ENCODE data around the gene S100G.
"Not testable (repeated sequence)": the region's sequence is repeated elsewhere in the genome, so short reads cannot be mapped to it uniquely, and the experiment has no call there.

S100G gene

DNA sequence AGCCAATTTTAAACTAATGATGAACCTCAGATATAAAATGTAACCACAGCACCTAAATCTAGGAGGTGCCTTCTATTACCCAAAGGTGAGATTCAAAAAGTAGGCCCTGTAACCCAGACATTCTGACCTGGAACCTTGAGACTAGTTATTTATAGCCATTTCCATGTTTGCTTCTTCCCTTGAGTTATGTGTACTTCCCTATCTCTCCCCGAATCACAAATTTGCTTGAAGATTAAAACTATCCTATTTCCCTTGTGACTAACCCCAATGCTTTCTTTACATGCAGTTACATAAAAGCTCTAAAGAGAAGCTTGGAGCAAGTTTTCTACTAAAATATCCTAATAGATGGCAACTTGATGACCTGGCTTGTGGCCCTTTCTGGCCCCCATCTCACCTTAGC, 32.6 kb upstream of the S100G start:
- no peak overlapping the region for H2AFZ ChIP-seq (ENCODE audit: low read depth, low read length)
- TF ChIP-seq EZH2phosphoT487 (IDR thresholded peaks at IDR 0.05; ENCODE audit: low read depth), result no peak
- no peak for TF ChIP-seq CTCF (IDR thresholded peaks at IDR 0.05; ENCODE audit: low read depth, low read length)
- no peaks in the 10 kb centered on the region for H4K20me1 ChIP-seq (ENCODE audit: insufficient read depth, low read length)
- H3K27ac ChIP-seq (ENCODE audit: low read length), result no peak overlapping the region
- no peaks in the 10 kb centered on the region for H3K27me3 ChIP-seq (ENCODE audit: low read depth, low read length)
- no peaks in the 10 kb centered on the region for H3K36me3 ChIP-seq (replicated peaks; ENCODE audit: low read depth, low read length)
- H3K4me1 ChIP-seq (ENCODE audit: low read length), result no peaks in the 10 kb centered on the region
- H3K9me3 ChIP-seq (ENCODE audit: insufficient read depth, low read length), result no peaks in the 10 kb centered on the region
- H3K9ac ChIP-seq (ENCODE audit: low read length), result no peak overlapping the region
- H3K79me2 ChIP-seq (ENCODE audit: low read length), result no peaks in the 10 kb centered on the region
- no peak overlapping the region for H3K4me3 ChIP-seq (ENCODE audit: low read length)
- no peak overlapping the region for H3K4me2 ChIP-seq (ENCODE audit: low read length)

DNA sequence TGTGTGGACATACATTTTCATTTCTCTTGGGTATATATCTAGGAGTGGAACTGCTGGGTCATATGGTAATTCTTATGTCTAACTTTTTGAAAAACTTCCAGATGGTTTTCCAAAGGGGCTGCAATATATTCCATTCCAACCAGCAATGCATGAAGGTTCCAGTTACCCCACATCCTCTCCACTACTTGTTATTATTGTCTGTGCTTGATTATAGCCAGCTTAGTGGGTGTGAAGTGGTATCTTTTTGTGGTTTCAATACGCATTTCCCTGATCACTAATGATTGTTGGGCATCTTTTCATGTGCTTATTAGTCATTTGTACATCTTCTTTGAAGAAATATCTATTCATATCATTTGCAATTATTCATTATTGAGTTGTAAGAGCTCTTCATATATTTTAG, 31.5 kb upstream of the S100G start:
- Histone ChIP-seq H3K27me3 (ENCODE audit: low read depth, low read length) (no peaks in the 10 kb centered on the region), H3K4me2 (ENCODE audit: low read length) (no peak overlapping the region)

GRCh38 chrX:16619024-16619423, 30.9 kb upstream of the S100G start:
- no peaks in the 10 kb centered on the region for H3K79me2 ChIP-seq (ENCODE audit: low read length)
- H3K36me3 ChIP-seq (replicated peaks; ENCODE audit: low read depth, low read length), result no peaks in the 10 kb centered on the region
- TF ChIP-seq CTCF (IDR thresholded peaks at IDR 0.05; ENCODE audit: low read depth, low read length) (no peak), EZH2phosphoT487 (IDR thresholded peaks at IDR 0.05; ENCODE audit: low read depth) (no peak)
- H3K4me3 ChIP-seq (ENCODE audit: low read length), result no peak overlapping the region
- no peaks in the 10 kb centered on the region for H3K9me3 ChIP-seq (ENCODE audit: insufficient read depth, low read length)
- H3K4me2 ChIP-seq (ENCODE audit: low read length), result no peak overlapping the region
- H4K20me1 ChIP-seq (ENCODE audit: insufficient read depth, low read length), result no peaks in the 10 kb centered on the region
- H3K27ac ChIP-seq (ENCODE audit: low read length), result no peak overlapping the region
- H3K27me3 ChIP-seq (ENCODE audit: low read depth, low read length), result no peaks in the 10 kb centered on the region
- H3K9ac ChIP-seq (ENCODE audit: low read length), result no peak overlapping the region
- no peaks in the 10 kb centered on the region for H3K4me1 ChIP-seq (ENCODE audit: low read length)
- no peak overlapping the region for H2AFZ ChIP-seq (ENCODE audit: low read depth, low read length)

More for the DNA sequence above, 31.5 kb upstream of the S100G start:
- no peak overlapping the region for H3K4me3 ChIP-seq (ENCODE audit: low read length)
- H3K4me1 ChIP-seq (ENCODE audit: low read length), result no peaks in the 10 kb centered on the region
- H4K20me1 ChIP-seq (ENCODE audit: insufficient read depth, low read length), result no peaks in the 10 kb centered on the region
- no peaks in the 10 kb centered on the region for H3K9me3 ChIP-seq (ENCODE audit: insufficient read depth, low read length)
- H3K79me2 ChIP-seq (ENCODE audit: low read length), result no peaks in the 10 kb centered on the region
- TF ChIP-seq CTCF (IDR thresholded peaks at IDR 0.05; ENCODE audit: low read depth, low read length), result no peak
- TF ChIP-seq EZH2phosphoT487 (IDR thresholded peaks at IDR 0.05; ENCODE audit: low read depth), result no peak
- H3K27ac ChIP-seq (ENCODE audit: low read length), result no peak overlapping the region
- no peak overlapping the region for H3K9ac ChIP-seq (ENCODE audit: low read length)
- no peak overlapping the region for H2AFZ ChIP-seq (ENCODE audit: low read depth, low read length)
- H3K36me3 ChIP-seq (replicated peaks; ENCODE audit: low read depth, low read length), result no peaks in the 10 kb centered on the region

- not testable (repeated sequence) for H4K20me1 ChIP-seq (ENCODE audit: insufficient read depth, low read length); H2AFZ ChIP-seq (ENCODE audit: low read depth, low read length); H3K36me3 ChIP-seq (replicated peaks; ENCODE audit: low read depth, low read length); H3K79me2 ChIP-seq (ENCODE audit: low read length); H3K9ac ChIP-seq (ENCODE audit: low read length); H3K27me3 ChIP-seq (ENCODE audit: low read depth, low read length); H3K4me2 ChIP-seq (ENCODE audit: low read length); H3K9me3 ChIP-seq (ENCODE audit: insufficient read depth, low read length); H3K4me1 ChIP-seq (ENCODE audit: low read length); H3K4me3 ChIP-seq (ENCODE audit: low read length); H3K27ac ChIP-seq (ENCODE audit: low read length)
Observed at GRCh38 chrX:16628511-16628910, 21.4 kb upstream of the S100G start.
